ENCODE results near the gene TAGLN2.

The TAGLN2 gene

DNA sequence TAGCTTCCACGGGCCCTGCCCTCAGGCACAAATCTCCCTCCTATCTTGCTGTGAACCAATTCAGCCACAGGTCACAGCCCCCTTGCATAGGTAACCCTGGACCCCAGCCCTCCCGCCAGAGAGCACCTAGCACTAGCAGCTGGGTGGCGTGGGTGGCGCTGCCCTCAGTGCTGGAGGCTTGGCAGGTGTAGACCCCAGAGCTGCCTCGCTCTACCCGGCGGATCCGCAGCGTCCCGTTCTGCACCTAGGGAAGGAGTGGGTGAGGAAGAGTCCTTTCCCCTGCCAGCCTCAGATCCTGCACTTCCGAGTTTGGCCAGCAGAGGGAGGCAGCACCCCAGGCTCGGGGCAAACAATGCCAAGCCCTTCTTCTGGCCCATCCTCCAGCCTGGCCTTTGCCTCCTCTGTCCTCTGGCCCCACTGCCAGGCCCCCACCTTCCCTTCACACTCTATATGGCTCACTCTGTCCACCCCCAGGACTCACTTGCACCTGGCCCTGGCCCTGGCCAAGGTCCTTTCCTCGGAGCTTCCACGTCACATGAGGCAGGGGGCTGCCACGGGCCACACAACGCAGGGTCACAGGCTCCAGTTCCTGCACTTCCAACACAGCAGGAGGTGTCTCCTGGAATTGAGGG lies 11.1 kb upstream of the TAGLN2 start:
- in situ Hi-C loops (cut with MboI; ENCODE audit: low sequenced_read_pairs), result loop anchor here (5.0 to 25.0 kb wide), 4 partner anchors 71 to 426 kb away; partner anchors contain the start of genes KCNJ9 and NHLH1
- H3K27me3 ChIP-seq (ENCODE audit: low read depth), result no peaks in the 10 kb centered on the region
- H3K36me3 ChIP-seq (replicated peaks), result no peaks in the 10 kb centered on the region
- no peaks in the 10 kb centered on the region for H3K9me3 ChIP-seq
- H3K4me3 ChIP-seq, result no peak overlapping the region
- peaks cover 12% of the 10 kb centered on the region for H3K4me1 ChIP-seq
- DNase-seq (ENCODE audit: low spot score in 2 of 2), result peak; percentile 46 to 90

DNA sequence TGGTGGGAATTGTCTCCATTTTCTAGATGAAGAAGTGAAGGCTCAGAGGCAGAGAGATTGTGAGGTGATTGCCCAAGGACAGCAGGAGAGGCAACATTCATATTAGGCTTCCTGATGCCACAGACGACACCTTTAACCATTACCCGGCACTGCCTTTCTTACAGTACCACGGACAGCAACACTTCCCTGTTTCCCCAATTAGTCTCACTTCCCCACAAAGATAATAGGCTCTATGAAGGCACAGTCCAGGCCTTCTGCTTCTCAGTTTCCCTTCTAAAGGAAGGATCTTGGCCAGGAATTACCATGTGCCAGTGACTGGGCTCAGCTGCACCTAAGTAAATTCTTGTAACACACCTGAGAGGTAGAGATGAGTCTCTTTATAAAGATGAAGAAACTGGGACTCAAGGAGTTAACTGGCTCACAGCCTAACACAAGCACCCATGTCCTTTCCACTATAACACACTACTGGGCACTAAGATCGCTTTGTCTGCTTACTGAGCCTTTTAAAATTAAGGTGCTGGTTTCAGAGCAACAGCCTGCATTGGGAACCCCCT lies 10.5 kb upstream of the TAGLN2 start:
- Histone ChIP-seq H3K27me3 (ENCODE audit: low read depth) (no peaks in the 10 kb centered on the region), H3K9me3 (no peaks in the 10 kb centered on the region), H3K4me1 (peaks cover 12% of the 10 kb centered on the region), H3K4me3 (no peak overlapping the region), H3K36me3 (replicated peaks) (no peaks in the 10 kb centered on the region)
- DNase-seq (ENCODE audit: low spot score in 2 of 2), result no peak
- in situ Hi-C loops (cut with MboI; ENCODE audit: low sequenced_read_pairs), result loop anchor here (5.0 to 25.0 kb wide), 4 partner anchors 72 to 427 kb away; partner anchors contain the start of genes KCNJ9 and NHLH1

DNA sequence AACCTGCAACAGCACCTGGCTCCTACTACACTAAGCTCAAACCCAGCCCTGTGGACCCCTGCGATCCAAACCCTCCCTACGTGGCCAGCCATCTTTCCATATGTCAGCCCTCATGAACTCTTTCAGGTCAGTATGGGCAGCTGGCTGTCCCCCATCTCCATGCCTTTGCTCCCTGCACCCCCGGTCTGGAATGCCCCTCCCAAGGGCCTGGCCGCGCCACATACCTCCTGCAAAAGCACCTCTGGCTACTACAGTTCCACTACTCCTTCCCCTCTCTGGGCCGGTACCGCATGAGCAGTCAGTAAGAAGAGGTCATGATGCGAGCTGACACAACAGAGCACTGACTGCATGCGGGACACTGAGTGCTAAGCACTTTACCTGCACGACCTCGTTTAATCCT lies 10.0 kb upstream of the TAGLN2 start:
- in situ Hi-C loops (cut with MboI; ENCODE audit: low sequenced_read_pairs), result loop anchor here (5.0 to 25.0 kb wide), 4 partner anchors 72 to 427 kb away; partner anchors contain the start of genes KCNJ9 and NHLH1
- H3K9me3 ChIP-seq, result no peaks in the 10 kb centered on the region
- no peak for DNase-seq (ENCODE audit: low spot score in 2 of 2)
- no peaks in the 10 kb centered on the region for H3K27me3 ChIP-seq (ENCODE audit: low read depth)
- no peaks in the 10 kb centered on the region for H3K36me3 ChIP-seq (replicated peaks)
- no peak overlapping the region for H3K4me3 ChIP-seq
- peaks cover 12% of the 10 kb centered on the region for H3K4me1 ChIP-seq

DNA sequence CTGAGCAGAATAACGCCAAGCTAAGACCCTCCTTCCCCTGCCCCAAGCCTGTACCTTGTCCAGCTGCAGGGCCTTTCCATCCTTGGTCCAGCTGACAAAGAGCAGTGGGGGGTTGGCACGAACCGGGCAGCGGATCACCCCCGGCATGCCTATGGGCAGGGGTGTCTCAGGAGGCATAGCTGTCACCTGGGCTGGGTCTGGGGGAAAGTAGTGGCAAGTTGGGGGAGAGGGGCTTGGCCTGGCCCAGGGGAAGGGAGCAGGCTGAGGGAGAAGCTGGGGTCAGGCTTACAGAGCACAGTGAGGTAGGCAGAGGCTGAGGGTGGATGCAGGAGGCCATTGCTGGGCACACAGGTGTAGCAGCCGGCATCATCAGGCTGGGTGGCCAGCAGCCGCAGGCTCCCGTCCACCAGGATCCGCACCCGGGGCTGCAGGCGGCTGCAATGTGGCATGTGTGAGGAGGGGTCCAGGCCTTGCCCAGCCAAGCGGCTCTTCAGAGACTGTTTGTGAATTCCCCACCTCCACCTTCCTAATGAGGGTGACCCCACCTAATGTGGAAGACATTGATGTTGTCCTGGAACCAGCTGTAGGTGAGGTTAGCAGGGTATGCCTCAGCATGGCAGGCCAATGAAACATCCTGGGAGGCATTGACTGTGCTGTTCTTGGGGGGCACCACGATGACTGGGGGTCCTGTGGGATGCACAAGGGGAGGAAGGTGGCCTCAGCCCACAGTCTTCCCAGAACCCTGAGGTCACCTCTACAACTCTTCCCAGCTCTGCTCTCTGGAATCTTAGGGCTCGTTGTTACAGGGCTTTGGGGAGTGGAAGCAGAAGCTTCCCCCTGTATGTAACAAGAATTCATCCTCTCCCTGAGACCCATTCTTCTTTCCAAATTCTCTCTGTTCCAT lies 9.1 kb upstream of the TAGLN2 start:
- Histone ChIP-seq H3K4me3 (no peak overlapping the region), H3K9me3 (no peaks in the 10 kb centered on the region), H3K4me1 (peaks cover 5% of the 10 kb centered on the region; the same call in 1 of the 2 replicates), H3K36me3 (replicated peaks) (no peaks in the 10 kb centered on the region), H3K27me3 (ENCODE audit: low read depth) (no peaks in the 10 kb centered on the region)
- DNase-seq (ENCODE audit: low spot score in 2 of 2), result no peak
- in situ Hi-C loops (cut with MboI; ENCODE audit: low sequenced_read_pairs), result loop anchor here (5.0 to 25.0 kb wide), 4 partner anchors 73 to 428 kb away; partner anchors contain the start of genes KCNJ9 and NHLH1

DNA sequence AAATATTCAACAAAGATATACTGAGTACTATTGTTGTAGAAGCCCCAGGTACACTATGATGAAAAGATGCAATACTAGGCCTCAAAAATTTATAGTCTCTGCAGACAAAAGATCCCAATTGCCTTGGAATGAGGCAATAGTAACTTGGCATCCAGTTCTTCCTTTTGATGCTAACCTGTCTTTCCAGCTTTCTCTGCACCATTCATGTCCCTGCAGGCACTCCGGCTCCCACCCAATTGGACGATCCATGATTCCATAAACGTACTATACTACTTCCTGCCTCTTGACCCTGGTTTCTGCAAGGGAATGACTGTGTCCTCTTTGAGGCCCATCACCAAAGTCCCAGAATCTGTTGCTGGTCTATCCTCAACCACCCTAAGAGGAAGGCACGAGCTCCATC lies 8.0 kb upstream of the TAGLN2 start:
- no peaks in the 10 kb centered on the region for H3K27me3 ChIP-seq (ENCODE audit: low read depth)
- in situ Hi-C loops (cut with MboI; ENCODE audit: low sequenced_read_pairs), result loop anchor here (10.0 to 25.0 kb wide), 3 partner anchors 151 to 429 kb away; partner anchors contain the start of genes KCNJ9 and NHLH1
- H3K4me1 ChIP-seq, result peaks cover 4% of the 10 kb centered on the region; the same call in 1 of the 2 replicates
- no peaks in the 10 kb centered on the region for H3K9me3 ChIP-seq
- H3K36me3 ChIP-seq (replicated peaks), result no peaks in the 10 kb centered on the region
- no peak overlapping the region for H3K4me3 ChIP-seq
- DNase-seq (ENCODE audit: low spot score in 2 of 2), result no peak

DNA sequence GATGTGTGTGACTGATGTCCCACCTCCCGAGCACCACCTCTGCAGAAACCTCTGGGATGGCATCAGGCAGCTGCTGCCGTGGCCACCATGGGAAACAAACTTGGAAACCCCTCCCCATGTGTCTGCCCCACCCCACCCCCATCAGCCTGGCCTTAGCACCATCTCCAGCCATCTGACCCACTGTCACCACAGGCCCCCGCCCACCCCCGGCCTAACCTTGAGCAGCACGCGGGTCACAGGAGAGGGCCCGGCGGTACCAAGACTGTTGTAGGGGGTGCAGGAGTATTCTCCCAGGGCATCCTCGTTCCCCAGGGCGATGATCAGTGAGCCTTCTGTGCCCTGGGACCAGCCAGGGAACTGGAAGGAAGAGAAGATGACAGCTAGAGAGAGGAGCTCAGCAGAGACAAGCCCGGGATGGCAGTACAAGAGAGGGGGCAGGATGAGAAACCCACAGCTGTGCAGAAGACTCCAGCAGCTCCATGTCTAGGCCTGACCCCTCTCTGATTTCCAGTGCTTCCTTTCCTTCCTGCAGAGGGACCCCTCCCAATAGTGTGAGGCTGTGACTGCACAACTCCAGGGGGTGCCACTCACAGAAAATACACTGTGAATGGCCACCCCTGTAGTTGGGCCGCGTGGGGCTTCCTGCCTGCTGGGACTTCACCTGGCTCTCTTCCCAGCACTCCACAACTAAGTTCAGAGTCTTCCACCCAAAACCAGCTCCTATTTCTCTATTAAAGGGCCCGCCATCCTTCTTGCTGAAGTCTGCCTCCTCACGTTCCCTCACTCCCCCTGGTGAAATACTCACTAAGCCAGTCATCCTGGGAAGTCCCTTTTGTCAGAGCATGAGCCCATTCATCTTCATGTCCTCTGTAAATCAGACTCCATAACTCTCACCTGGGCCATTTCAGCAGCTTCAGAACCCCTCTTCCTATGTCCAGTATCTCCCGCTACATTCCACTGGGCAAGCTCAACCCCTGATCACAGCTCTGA lies 7.3 kb upstream of the TAGLN2 start:
- Histone ChIP-seq H3K4me1 (no peaks in the 10 kb centered on the region; the same call in 1 of the 2 replicates), H3K9me3 (no peaks in the 10 kb centered on the region), H3K27me3 (ENCODE audit: low read depth) (no peaks in the 10 kb centered on the region), H3K4me3 (no peak overlapping the region), H3K36me3 (replicated peaks) (no peaks in the 10 kb centered on the region)
- in situ Hi-C loops (cut with MboI; ENCODE audit: low sequenced_read_pairs), result loop anchor here (10.0 to 25.0 kb wide), 3 partner anchors 152 to 430 kb away; partner anchors contain the start of genes KCNJ9 and NHLH1
- DNase-seq (ENCODE audit: low spot score in 2 of 2), result no peak

DNA sequence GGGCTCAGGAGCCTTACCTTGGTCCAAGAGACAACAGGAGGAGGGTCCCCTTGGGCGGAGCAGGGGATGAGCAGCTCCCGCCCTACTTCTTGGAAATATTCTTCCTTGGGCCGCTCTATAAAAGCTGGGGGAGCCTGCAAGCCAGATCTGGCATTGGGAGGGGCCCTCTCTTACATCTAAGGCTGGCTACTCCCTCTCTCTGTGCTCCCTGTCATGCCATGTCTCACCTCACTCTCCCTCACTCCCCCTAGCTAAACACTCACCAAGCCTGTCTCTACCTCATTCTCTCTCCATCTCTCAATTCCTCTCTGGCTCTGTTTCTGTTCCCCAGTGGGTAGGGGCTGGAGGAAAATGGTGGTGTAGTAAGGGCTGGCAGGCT lies 6.5 kb upstream of the TAGLN2 start:
- Histone ChIP-seq H3K9me3 (no peaks in the 10 kb centered on the region), H3K4me1 (no peaks in the 10 kb centered on the region), H3K36me3 (replicated peaks) (no peaks in the 10 kb centered on the region), H3K4me3 (no peak overlapping the region), H3K27me3 (ENCODE audit: low read depth) (no peaks in the 10 kb centered on the region)
- in situ Hi-C loops (cut with MboI; ENCODE audit: low sequenced_read_pairs), result loop anchor here (10.0 to 25.0 kb wide), 3 partner anchors 153 to 431 kb away; partner anchors contain the start of genes KCNJ9 and NHLH1
- DNase-seq (ENCODE audit: low spot score in 2 of 2), result no peak

DNA sequence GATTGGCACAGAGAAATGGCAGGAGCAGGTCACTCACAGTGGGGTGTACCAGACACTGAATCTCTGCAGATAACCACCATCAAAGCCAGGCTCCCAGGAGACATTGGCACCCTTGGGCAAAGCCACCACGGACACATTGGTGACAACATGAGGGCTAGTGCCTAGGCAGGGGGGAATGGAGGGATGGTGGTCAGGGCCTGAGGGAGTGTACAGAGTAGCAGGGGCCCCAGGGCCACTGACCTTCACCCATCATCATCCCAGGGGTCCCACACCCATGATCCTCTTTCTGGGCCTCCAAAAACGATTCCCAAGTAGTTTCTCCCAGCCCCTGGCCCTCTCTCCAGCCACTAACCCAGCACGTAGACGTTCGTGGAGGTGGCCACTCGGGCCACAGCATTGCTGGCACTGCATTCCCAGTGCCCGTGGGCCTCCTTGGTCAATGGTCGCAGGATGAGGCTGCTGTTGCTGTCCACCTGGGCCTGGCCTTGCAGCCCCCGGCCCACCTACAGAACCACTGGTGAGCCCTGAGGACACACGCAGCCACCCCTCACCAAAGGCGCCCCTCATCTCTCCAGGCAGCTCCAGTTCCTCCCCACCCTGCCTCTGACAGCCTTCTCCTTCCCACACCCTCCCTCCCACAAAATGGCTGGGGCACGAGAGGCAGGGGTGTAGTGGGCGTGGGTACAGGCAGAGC lies 5.9 kb upstream of the TAGLN2 start:
- H3K36me3 ChIP-seq (replicated peaks), result no peaks in the 10 kb centered on the region
- H3K9me3 ChIP-seq, result no peaks in the 10 kb centered on the region
- H3K27me3 ChIP-seq (ENCODE audit: low read depth), result no peaks in the 10 kb centered on the region
- H3K4me3 ChIP-seq, result no peak overlapping the region
- no peak for DNase-seq (ENCODE audit: low spot score in 2 of 2)
- no peaks in the 10 kb centered on the region for H3K4me1 ChIP-seq
- in situ Hi-C loops (cut with MboI; ENCODE audit: low sequenced_read_pairs), result loop anchor here (10.0 to 25.0 kb wide), 3 partner anchors 154 to 431 kb away; partner anchors contain the start of genes KCNJ9 and NHLH1

DNA sequence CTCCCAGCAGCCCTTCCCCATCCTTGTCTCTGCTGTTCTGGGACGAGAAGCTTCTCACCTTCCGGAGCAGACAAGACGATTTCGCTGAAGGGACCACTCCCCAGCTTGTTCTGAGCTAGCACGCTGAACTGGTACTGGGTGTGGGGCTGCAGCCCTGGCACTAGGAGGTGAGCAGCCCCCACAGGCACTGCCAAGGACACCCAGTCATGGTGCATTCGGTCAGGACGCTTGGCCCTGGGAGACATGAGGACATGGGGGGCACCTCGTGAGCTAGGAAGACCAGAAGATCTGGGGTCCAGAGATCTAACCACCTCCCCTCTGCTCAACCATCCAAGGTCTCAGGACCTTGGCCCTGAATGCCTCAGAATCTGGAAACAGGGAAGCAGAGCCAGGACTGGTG lies 5.3 kb upstream of the TAGLN2 start:
- H3K27me3 ChIP-seq (ENCODE audit: low read depth), result no peaks in the 10 kb centered on the region
- H3K4me1 ChIP-seq, result peaks cover 6% of the 10 kb centered on the region
- no peaks in the 10 kb centered on the region for H3K9me3 ChIP-seq
- no peaks in the 10 kb centered on the region for H3K36me3 ChIP-seq (replicated peaks)
- no peak overlapping the region for H3K4me3 ChIP-seq
- DNase-seq (ENCODE audit: low spot score in 2 of 2), result no peak
- in situ Hi-C loops (cut with MboI; ENCODE audit: low sequenced_read_pairs), result loop anchor here (10.0 to 25.0 kb wide), 3 partner anchors 154 to 432 kb away; partner anchors contain the start of genes KCNJ9 and NHLH1

DNA sequence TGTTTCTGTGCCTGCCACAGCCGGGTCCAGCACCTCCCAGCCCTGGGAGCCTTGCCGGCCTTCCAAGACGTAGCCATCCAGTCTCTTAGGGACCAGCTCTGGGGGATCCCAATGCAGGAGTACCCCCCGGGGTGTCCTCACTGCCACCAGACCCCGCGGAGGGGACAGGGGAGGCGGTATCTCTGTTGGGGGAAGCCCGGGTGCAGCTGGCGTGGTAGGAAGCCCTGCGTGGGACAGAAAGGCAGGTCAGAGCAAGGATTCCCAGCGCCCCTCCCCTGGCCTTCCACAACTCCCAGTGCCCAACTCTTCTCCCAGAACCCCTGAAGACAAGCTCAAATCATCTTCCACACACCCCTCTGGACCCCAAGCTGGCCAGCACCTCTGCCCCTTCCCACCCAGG lies 4.9 kb upstream of the TAGLN2 start:
- in situ Hi-C loops (cut with MboI; ENCODE audit: low sequenced_read_pairs), result loop anchor here (10.0 to 25.0 kb wide), 3 partner anchors 155 to 432 kb away; partner anchors contain the start of genes KCNJ9 and NHLH1
- no peak for DNase-seq (ENCODE audit: low spot score in 2 of 2)
- Histone ChIP-seq H3K4me1 (peaks cover 7% of the 10 kb centered on the region), H3K27me3 (ENCODE audit: low read depth) (no peaks in the 10 kb centered on the region), H3K9me3 (no peaks in the 10 kb centered on the region), H3K4me3 (no peak overlapping the region), H3K36me3 (replicated peaks) (no peaks in the 10 kb centered on the region; the same call in 1 of the 2 replicates)

DNA sequence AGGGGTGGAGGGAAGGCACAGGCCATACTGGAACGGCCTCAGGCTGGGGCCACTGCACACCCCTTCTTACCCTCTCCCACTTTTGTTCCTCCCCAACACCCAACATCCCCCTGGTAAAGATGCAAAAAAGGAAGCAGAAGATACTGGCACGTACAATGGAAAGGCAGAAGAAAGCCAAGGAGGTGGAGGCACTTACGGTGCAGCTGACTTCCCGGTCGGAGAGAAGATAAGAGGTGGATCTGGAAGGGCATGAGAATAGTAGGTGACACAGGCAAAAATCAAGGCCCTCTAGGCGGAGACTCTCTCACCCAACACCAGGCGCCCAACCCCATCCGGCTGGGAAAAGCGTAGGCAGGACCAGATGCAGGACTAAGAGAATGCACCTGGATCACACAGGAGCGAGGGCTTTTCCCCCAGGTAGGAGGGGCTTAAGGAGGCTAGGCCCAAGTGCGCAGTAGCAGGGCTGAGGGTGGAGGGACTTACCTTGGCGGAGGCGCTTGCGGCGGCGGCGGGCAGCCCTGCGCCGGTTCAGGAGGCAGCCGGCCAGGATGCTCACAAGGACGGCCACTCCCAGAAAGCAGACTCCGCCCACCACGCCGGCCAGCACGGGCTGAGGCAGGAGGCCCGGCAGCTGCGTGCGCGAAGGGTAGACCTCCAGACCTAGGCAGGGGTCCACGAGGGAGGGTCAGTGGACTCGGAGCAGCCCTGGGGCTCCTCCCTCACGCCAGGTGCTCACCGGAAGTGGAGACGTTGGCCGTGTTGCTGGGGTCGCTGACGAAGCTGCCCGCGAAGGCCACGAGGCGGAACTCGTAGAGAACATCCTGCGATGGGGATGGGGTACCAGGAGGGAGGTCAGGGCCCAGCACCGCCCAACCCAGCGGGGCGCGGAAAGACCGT lies 4.1 kb upstream of the TAGLN2 start:
- in situ Hi-C loops (cut with MboI; ENCODE audit: low sequenced_read_pairs), result loop anchor here (10.0 to 25.0 kb wide), 3 partner anchors 155 to 433 kb away; partner anchors contain the start of genes KCNJ9 and NHLH1
- H3K4me1 ChIP-seq, result peaks cover 7% of the 10 kb centered on the region
- H3K9me3 ChIP-seq, result no peaks in the 10 kb centered on the region
- no peak overlapping the region for H3K4me3 ChIP-seq
- no peaks in the 10 kb centered on the region; the same call in 1 of the 2 replicates for H3K36me3 ChIP-seq (replicated peaks)
- no peaks in the 10 kb centered on the region for H3K27me3 ChIP-seq (ENCODE audit: low read depth)
- no peak for DNase-seq (ENCODE audit: low spot score in 2 of 2)

Measured in HAP-1 (cell line).